T1000 (cell line): ENCODE results near the gene BPI.
"Not testable (repeated sequence)": the region's sequence is repeated elsewhere in the genome, so short reads cannot be mapped to it uniquely, and the experiment has no call there.

Source experiments
- DNase-seq: peaks from one replicate; lab custom pipeline; 2025; ENCODE audit warnings: mixed read lengths; lab: John Stamatoyannopoulos, UW

Gene BPI

GRCh38 chr20:38363004-38363747 is 59.2 kb downstream of the BPI start:
- DNase-seq = no peak

GRCh38 chr20:38369389-38369788 is 65.4 kb downstream of the BPI start:
- DNase-seq = no peak

- DNase-seq = no peak
Observed at GRCh38 chr20:38372806-38373205, 68.8 kb downstream of the BPI start.

- DNase-seq = no peak
Observed at GRCh38 chr20:38373231-38373867, 69.4 kb downstream of the BPI start.

GRCh38 chr20:38373898-38374297 is 69.9 kb downstream of the BPI start:
- no peak for DNase-seq

- no peak for DNase-seq
Observed at GRCh38 chr20:38377039-38377685, 73.2 kb downstream of the BPI start.

GRCh38 chr20:38377838-38378237 is 73.9 kb downstream of the BPI start:
- not testable (repeated sequence) for DNase-seq

- DNase-seq = no peak
Observed at GRCh38 chr20:38383147-38383546, 79.2 kb downstream of the BPI start.

- no peak for DNase-seq
Observed at GRCh38 chr20:38386004-38386403, 82.0 kb downstream of the BPI start.

- DNase-seq = no peak
Observed at GRCh38 chr20:38386851-38387250, 82.9 kb downstream of the BPI start.
